NT2/D1 (cell line): ENCODE results near the gene MRAP.

Source experiments
- DNase-seq: peaks from one replicate; pipeline ENCODE4 v3.0.0-alpha.2; 2011; ENCODE audit warnings: low read depth, low spot score
- H3K27me3 ChIP-seq: 2 replicates; pipeline ENCODE4 v1.6.0; 2011; ENCODE audit warnings: mild to moderate bottlenecking; ENCODE audit not compliant: insufficient read length, insufficient read depth
- H3K36me3 ChIP-seq: 2 replicates; pipeline ENCODE4 v1.6.1; 2011; ENCODE audit warnings: mild to moderate bottlenecking, low read length, mixed read lengths; ENCODE audit not compliant: insufficient read depth, insufficient read length
- H3K4me1 ChIP-seq: 2 replicates; pipeline ENCODE4 v1.5.1; 2011; ENCODE audit not compliant: insufficient read depth, insufficient read length
- H3K4me3 ChIP-seq: 2 replicates; pipeline ENCODE4 v1.5.1; 2011; ENCODE audit warnings: low read depth; ENCODE audit not compliant: insufficient read length
- H3K9ac ChIP-seq: 2 replicates; pipeline ENCODE4 v1.6.0; 2011; ENCODE audit warnings: low read depth; ENCODE audit not compliant: insufficient read length
- H3K9me3 ChIP-seq: 2 replicates; pipeline ENCODE4 v1.5.1; 2011; ENCODE audit warnings: mild to moderate bottlenecking, low read length; ENCODE audit not compliant: insufficient read depth
- SUZ12 ChIP-seq: IDR thresholded peaks from 2 replicates; pipeline ENCODE4 v1.6.1; 2011; ENCODE audit not compliant: insufficient read length, insufficient read depth; ENCODE audit errors: extremely low read depth
- YY1 ChIP-seq: IDR thresholded peaks from 2 replicates; pipeline ENCODE4 v1.6.1; 2011; ENCODE audit not compliant: insufficient read length, insufficient read depth
- ZNF274 ChIP-seq: IDR thresholded peaks from 2 replicates; pipeline ENCODE4 v1.6.1; 2011; ENCODE audit warnings: mild to moderate bottlenecking, low read depth, low read length

The MRAP gene

DNA sequence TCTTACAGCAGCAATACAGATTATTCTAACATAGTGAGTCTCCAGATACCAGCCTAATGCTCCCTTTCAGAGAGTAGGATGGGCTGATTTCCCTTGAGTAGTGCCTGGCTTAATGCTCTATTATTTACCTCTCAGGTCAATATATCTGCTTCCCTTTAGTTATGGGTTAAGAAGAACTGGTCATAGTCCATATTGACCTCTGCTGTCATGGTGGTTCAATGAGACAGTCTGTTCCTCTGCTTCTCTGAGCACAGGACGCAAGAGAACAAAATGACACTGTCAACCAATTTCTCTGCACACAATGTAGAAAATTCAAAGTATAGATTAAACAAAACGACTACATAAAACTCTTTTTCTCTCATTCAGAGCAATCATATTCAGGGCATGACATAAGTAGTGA lies 2.9 kb downstream of the MRAP start:
- H3K36me3 ChIP-seq, result peaks cover 34% of the 10 kb centered on the region
- TF ChIP-seq ZNF274 (no peak), YY1 (no peak), SUZ12 (no peak)
- H3K4me1 ChIP-seq, result peaks cover 4% of the 10 kb centered on the region
- H3K9ac ChIP-seq, result no peak overlapping the region
- H3K9me3 ChIP-seq, result peaks cover 6% of the 10 kb centered on the region; the same call in 1 of the 2 replicates
- DNase-seq, result no peak
- no peaks in the 10 kb centered on the region for H3K27me3 ChIP-seq
- H3K4me3 ChIP-seq, result no peak overlapping the region

DNA sequence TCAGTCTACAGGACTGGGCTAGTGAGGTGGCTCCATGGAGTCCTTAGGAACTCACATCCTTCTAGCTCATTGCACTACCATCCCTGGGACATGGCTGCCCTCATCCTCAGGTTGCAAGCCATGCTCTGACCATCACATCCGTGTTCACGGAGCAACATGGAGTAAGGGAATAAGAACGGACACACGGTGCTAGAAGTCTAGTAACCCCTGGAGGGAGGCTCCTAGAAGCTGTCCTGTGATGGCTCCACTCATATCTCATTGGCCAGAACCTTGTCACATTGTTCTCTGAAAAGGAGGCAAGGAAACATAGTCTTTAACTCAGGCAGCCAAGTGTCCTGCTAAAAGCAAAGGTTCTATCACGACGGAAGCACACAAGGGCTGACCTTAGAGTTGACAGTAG lies 3.9 kb downstream of the MRAP start:
- Histone ChIP-seq H3K4me1 (peaks cover 4% of the 10 kb centered on the region), H3K4me3 (no peak overlapping the region), H3K9me3 (peaks cover 6% of the 10 kb centered on the region; the same call in 1 of the 2 replicates), H3K36me3 (peaks cover 39% of the 10 kb centered on the region), H3K27me3 (no peaks in the 10 kb centered on the region), H3K9ac (no peak overlapping the region)
- TF ChIP-seq YY1, result no peak
- TF ChIP-seq SUZ12, result no peak
- TF ChIP-seq ZNF274, result no peak
- DNase-seq, result no peak

DNA sequence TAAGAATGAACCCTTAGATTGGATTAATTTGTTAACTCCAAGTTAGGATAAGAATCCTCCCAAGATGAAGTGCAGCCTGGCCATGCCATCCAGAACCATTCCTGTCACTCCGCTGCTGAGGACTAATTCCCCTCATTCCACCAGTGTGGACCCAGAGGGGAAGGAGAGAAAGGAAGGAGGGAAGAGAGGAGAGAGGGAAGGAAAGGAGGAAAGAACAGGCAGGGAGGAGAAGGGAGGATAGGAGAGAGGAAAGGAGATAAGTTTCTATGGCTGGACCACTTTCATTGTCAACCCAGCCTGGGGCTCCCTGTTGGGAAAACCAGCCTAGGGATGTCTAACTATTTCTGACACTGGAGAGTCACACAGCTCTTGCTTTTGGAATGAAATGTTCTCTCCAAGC lies 4.7 kb downstream of the MRAP start:
- H3K9ac ChIP-seq, result no peak overlapping the region
- DNase-seq, result no peak
- H3K9me3 ChIP-seq, result peaks cover 6% of the 10 kb centered on the region; the same call in 1 of the 2 replicates
- H3K27me3 ChIP-seq, result no peaks in the 10 kb centered on the region
- no peak overlapping the region for H3K4me3 ChIP-seq
- TF ChIP-seq ZNF274 (no peak), YY1 (no peak), SUZ12 (no peak)
- H3K4me1 ChIP-seq, result peaks cover 4% of the 10 kb centered on the region
- peaks cover 42% of the 10 kb centered on the region for H3K36me3 ChIP-seq

DNA sequence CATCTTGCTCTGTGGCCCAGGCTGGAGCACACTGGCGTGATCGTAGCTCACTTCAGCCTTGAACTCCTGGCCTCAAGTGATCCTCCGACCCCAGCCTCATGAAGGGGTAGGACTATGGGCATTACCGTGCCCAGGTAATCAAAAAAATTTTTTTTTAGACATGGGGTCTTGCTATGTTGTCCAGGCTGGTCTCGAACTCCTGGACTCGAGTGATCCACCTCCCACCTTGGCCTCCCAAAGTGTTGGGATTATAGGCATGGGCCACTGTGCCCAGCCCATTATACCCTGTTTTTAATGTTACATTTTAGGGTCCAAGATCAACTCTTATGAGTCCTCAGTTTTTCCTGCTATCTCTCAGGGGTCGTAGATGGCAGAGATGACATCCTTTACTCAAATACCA lies 6.3 kb downstream of the MRAP start:
- Histone ChIP-seq H3K36me3 (peaks cover 46% of the 10 kb centered on the region), H3K27me3 (no peaks in the 10 kb centered on the region), H3K4me3 (no peak overlapping the region), H3K4me1 (peaks cover 4% of the 10 kb centered on the region), H3K9ac (no peak overlapping the region), H3K9me3 (peaks cover 6% of the 10 kb centered on the region; the same call in 1 of the 2 replicates)
- no peak for DNase-seq
- no peak for TF ChIP-seq YY1

DNA sequence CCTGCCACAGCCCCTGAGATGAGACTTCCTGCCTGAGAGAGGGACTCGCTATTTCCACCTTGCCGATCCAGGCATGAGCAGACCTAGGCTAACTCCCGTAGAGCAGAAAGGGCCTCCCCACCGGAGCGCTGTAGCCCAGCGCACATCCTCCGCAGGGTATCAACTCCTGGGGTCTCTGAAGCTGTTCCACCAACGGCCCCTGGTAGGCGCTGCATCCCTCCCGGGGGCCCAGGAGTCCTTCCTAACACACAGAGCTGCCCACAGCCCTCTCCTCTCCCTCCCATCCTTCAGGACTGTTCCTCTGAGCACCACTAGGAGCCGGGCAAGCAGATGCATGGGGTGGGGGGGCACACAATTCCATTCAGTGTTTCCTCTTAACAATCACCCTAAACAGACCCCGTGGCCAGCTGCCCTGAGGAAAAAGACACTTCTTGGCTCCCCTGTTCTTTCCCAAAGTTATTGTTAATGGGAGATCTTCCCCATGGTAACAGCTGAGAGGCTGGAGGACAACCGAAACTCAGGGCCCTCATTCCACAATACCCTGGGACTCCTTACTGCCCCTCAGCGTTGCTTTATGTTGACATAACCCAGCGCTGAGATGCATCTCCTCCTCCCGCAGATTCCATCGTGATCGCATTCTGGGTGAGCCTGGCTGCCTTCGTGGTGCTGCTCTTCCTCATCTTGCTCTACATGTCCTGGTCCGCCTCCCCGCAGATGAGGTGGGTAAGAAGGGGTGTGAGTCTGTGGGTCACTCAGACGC lies 7.5 kb downstream of the MRAP start:
- DNase-seq, result peak; percentile 66
- H3K4me1 ChIP-seq, result peaks cover 4% of the 10 kb centered on the region
- H3K4me3 ChIP-seq, result no peak overlapping the region
- H3K27me3 ChIP-seq, result no peaks in the 10 kb centered on the region
- no peak for TF ChIP-seq ZNF274
- no peak for TF ChIP-seq SUZ12
- no peak for TF ChIP-seq YY1
- no peaks in the 10 kb centered on the region for H3K9me3 ChIP-seq
- H3K36me3 ChIP-seq, result peaks cover 39% of the 10 kb centered on the region
- no peak overlapping the region for H3K9ac ChIP-seq

DNA sequence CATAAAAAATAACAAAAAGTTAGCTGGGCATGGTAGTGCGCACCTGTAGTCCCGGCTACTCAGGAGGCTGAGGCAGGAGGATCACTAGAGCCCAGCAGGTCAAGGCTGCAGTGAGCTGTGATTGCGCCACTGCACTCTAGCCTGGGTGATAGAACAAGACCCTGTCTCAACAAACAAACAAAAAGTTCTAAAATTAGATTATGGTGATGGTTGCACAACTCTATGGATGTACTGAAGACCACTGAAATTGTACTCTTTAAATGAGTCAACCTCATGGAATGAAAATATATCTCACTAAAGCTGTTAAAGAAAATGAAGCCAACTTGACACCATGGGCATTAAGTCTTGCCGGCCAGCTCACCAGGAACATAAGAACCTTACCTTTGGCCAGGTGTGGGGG lies 9.1 kb downstream of the MRAP start:
- no peak overlapping the region for H3K9ac ChIP-seq
- peaks cover 4% of the 10 kb centered on the region for H3K4me1 ChIP-seq
- no peaks in the 10 kb centered on the region for H3K9me3 ChIP-seq
- TF ChIP-seq YY1 (no peak), ZNF274 (no peak), SUZ12 (no peak)
- no peak overlapping the region for H3K4me3 ChIP-seq
- peaks cover 45% of the 10 kb centered on the region for H3K36me3 ChIP-seq
- no peaks in the 10 kb centered on the region for H3K27me3 ChIP-seq
- no peak for DNase-seq

DNA sequence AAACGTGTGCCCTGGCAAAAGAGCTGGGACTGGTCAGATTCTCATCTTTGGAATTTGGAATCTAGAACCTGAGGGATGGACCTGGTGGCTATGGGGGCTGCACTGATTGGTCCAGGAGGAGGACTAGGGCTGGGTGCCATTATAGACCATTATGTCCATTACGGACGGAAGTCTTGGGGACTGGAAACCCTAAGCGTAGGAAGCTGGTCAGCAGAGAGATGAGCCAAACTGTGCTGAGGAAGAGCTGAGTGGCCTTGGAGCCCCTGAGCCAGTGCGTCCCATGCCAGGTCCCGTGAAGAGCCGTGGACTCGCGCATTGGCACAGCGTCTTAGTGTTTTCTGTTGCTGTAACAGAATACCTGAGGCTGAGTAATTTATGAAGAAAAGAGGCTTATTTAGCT lies 10.0 kb downstream of the MRAP start:
- peaks cover 52% of the 10 kb centered on the region for H3K36me3 ChIP-seq
- no peak overlapping the region for H3K4me3 ChIP-seq
- DNase-seq, result no peak
- peaks cover 4% of the 10 kb centered on the region for H3K4me1 ChIP-seq
- no peak for TF ChIP-seq SUZ12
- TF ChIP-seq ZNF274, result no peak
- no peak for TF ChIP-seq YY1
- no peaks in the 10 kb centered on the region for H3K27me3 ChIP-seq
- no peak overlapping the region for H3K9ac ChIP-seq
- H3K9me3 ChIP-seq, result no peaks in the 10 kb centered on the region
